Natural killer cell (primary cell): ENCODE results near the gene TRPM5. TPM values are rescaled to one million over a fixed set of nuclear protein-coding genes. Genes with fewer than 3 reads are reported as not detected.

ENCODE experiments used
- ATAC-seq, 3 donors: fragments of 150-1000 bp in 2 of 3; fragments of 200-7000 bp in 1 of 3; cut with Tn5 transposase; 1 replicate in 1 of 3; 2 replicates in 2 of 3; pipeline ENCODE4 v1.10.0; 2021; ENCODE audit warnings: mild to moderate bottlenecking in 2 of 3, moderate library complexity in 2 of 3
- DNase-seq, 2 donors: peaks; one replicate each; pipeline versions ENCODE4 v3.0.0 to v3.0.0-alpha.2; 2013 to 2021; ENCODE audit warnings: mixed read lengths in 1 of 2
- H3K27ac ChIP-seq: one replicate; pipeline ENCODE4 v1.5.1; 2013; ENCODE audit warnings: mild to moderate bottlenecking, low read length
- H3K27me3 ChIP-seq: one replicate; pipeline ENCODE4 v1.6.1; 2013; ENCODE audit warnings: low read length; ENCODE audit not compliant: control insufficient read depth, insufficient read depth
- H3K36me3 ChIP-seq: one replicate; pipeline ENCODE4 v1.6.1; 2013; ENCODE audit warnings: low read length; ENCODE audit not compliant: control insufficient read depth, insufficient read depth
- H3K4me1 ChIP-seq: one replicate; pipeline ENCODE4 v1.6.1; 2013; ENCODE audit warnings: low read length; ENCODE audit not compliant: control insufficient read depth, insufficient read depth
- H3K4me3 ChIP-seq: one replicate; pipeline ENCODE4 v1.5.1; 2013; ENCODE audit warnings: low read length
- H3K9me3 ChIP-seq: one replicate; pipeline ENCODE4 v1.6.1; 2013; ENCODE audit warnings: low read length; ENCODE audit not compliant: control insufficient read depth, insufficient read depth
- H3K27ac Mint-ChIP-seq, 2 donors: one replicate each; pipeline ENCODE4 v1.8.0; 2022; ENCODE audit warnings: mild to moderate bottlenecking in 2 of 2, mixed read lengths in 2 of 2, moderate library complexity in 1 of 2
- H3K27me3 Mint-ChIP-seq, 2 donors: one replicate each; pipeline ENCODE4 v1.8.0; 2022; ENCODE audit warnings: low read depth in 2 of 2, mixed read lengths in 2 of 2
- H3K36me3 Mint-ChIP-seq: one replicate; pipeline ENCODE4 v1.8.0; 2022; ENCODE audit warnings: mixed read lengths
- H3K4me1 Mint-ChIP-seq, 2 donors: one replicate each; pipeline ENCODE4 v1.8.0; 2022; ENCODE audit warnings: mixed read lengths in 2 of 2
- H3K4me3 Mint-ChIP-seq: one replicate; pipeline ENCODE4 v1.8.0; 2022; ENCODE audit warnings: mild to moderate bottlenecking, moderate library complexity, mixed read lengths
- H3K9me3 Mint-ChIP-seq, 2 donors: one replicate each; pipeline ENCODE4 v1.8.0; 2022; ENCODE audit warnings: mixed read lengths in 2 of 2
- CTCF ChIP-seq: fragments of 200-600 bp; IDR thresholded peaks from one replicate; pipeline ENCODE4 v1.8.0; 2022; ENCODE audit warnings: antibody characterized with exemption
- WGBS: methylation state at CpG from one replicate; pipeline ENCODE4 v1.1.7; 2013; ENCODE audit warnings: missing lambda C conversion rate; ENCODE audit not compliant: insufficient coverage; 5-methylcytosine and 5-hydroxymethylcytosine counted together
- intact Hi-C: fragments of 100-400 bp; cut with micrococcal nuclease; formaldehyde crosslinking; loops from one replicate; pipeline ENCODE4 v1.14.2; 2022
- total RNA-seq, 4 donors: library from RNA; stranded (reverse); fragments of 120-200 nt in 1 of 4; gene quantifications; one replicate each; pipeline versions ENCODE4 v1.2.3 to v1.2.4, GENCODE V29; 2013 to 2022

Gene TRPM5
- total RNA-seq, 3 donors from 2014 or later (not counting 1 experiment from before 2014, with no cell fraction given) = not detected

- Mint-ChIP-seq H3K4me1 (peaks cover 10 to 13% of the 10 kb centered on the region in 2 donors), H3K4me3 (no peak overlapping the region), H3K27me3 (peaks cover 41 to 77% of the 10 kb centered on the region in 2 donors), H3K9me3 (peaks cover 0 to 3% of the 10 kb centered on the region in 2 donors), H3K27ac (no peak overlapping the region), H3K36me3 (peaks cover 11% of the 10 kb centered on the region)
- H3K4me1 ChIP-seq = peaks cover 5% of the 10 kb centered on the region
- TF ChIP-seq CTCF = no peak
- DNase-seq (no peak), ATAC-seq (no peak)
- H3K36me3 ChIP-seq = no peaks in the 10 kb centered on the region
- H3K27ac ChIP-seq = no peak overlapping the region
- intact Hi-C loops = no loop called here
- no peak overlapping the region for H3K4me3 ChIP-seq
- WGBS = 97% methylated on average over 3 of the region's 3 CpGs
- no peaks in the 10 kb centered on the region for H3K27me3 ChIP-seq
- peaks cover 8% of the 10 kb centered on the region for H3K9me3 ChIP-seq
These were observed 32.9 kb upstream of the TRPM5 start for GRCh38 chr11:2477254-2477653.

- Mint-ChIP-seq H3K4me3 (no peak overlapping the region), H3K4me1 (peaks cover 0 to 9% of the 10 kb centered on the region in 2 donors), H3K9me3 (peaks cover 0 to 3% of the 10 kb centered on the region in 2 donors), H3K36me3 (peaks cover 9% of the 10 kb centered on the region), H3K27ac (no peak overlapping the region), H3K27me3 (peaks cover 50 to 63% of the 10 kb centered on the region in 2 donors)
- 54% methylated on average over 17 of the region's 17 CpGs for WGBS
- Histone ChIP-seq H3K4me1 (no peaks in the 10 kb centered on the region), H3K27ac (no peak overlapping the region), H3K4me3 (no peak overlapping the region), H3K9me3 (peaks cover 8% of the 10 kb centered on the region), H3K27me3 (no peaks in the 10 kb centered on the region), H3K36me3 (no peaks in the 10 kb centered on the region)
- intact Hi-C loops = no loop called here
- TF ChIP-seq CTCF = no peak
- ATAC-seq (no peak), DNase-seq (no peak)
These were observed 31.0 kb upstream of the TRPM5 start for GRCh38 chr11:2475136-2475918.

GRCh38 chr11:2474059-2474901, 30.0 kb upstream of the TRPM5 start:
- H3K27ac Mint-ChIP-seq = no peak overlapping the region
- Histone ChIP-seq H3K36me3 (no peaks in the 10 kb centered on the region), H3K27ac (no peak overlapping the region), H3K4me1 (no peaks in the 10 kb centered on the region), H3K9me3 (peaks cover 5% of the 10 kb centered on the region), H3K27me3 (no peaks in the 10 kb centered on the region), H3K4me3 (no peak overlapping the region)
- 93% methylated on average over 19 of the region's 19 CpGs for whole genome bisulfite sequencing
- TF ChIP-seq CTCF = no peak
- no peaks in the 10 kb centered on the region for H3K36me3 Mint-ChIP-seq
- intact Hi-C loops = no loop called here
- no peaks in the 10 kb centered on the region for H3K9me3 Mint-ChIP-seq
- no peak for DNase-seq
- no peak overlapping the region for H3K4me3 Mint-ChIP-seq
- peaks cover 0 to 9% of the 10 kb centered on the region in 2 donors for H3K4me1 Mint-ChIP-seq
- H3K27me3 Mint-ChIP-seq = peaks cover 46 to 60% of the 10 kb centered on the region in 2 donors
- ATAC-seq = no peak
